Neutrophil (primary cell): ENCODE data around the gene DPEP2.
"Not testable (repeated sequence)": the region's sequence is repeated elsewhere in the genome, so short reads cannot be mapped to it uniquely, and the experiment has no call there.

Source experiments
- H3K27ac ChIP-seq: fragments of 200-600 bp; sonication (generic); 2 replicates; pipeline ENCODE4 v1.5.1; 2016; ENCODE audit warnings: mild to moderate bottlenecking, moderate library complexity
- H3K27me3 ChIP-seq: fragments of 200-600 bp; sonication (generic); 2 replicates; pipeline ENCODE4 v1.6.0; 2016; ENCODE audit warnings: mild to moderate bottlenecking
- H3K36me3 ChIP-seq: fragments of 200-600 bp; sonication (generic); 2 replicates; pipeline ENCODE4 v1.5.1; 2017
- H3K4me1 ChIP-seq, 2 experiments: fragments of 200-600 bp in 1 of 2; sonication (generic) in 1 of 2; 1 replicate in 1 of 2; 2 replicates in 1 of 2; pipeline versions ENCODE4 v1.5.1 to v1.6.1; 2013 to 2016; ENCODE audit warnings: low read depth in 1 of 2, low read length in 1 of 2, mild to moderate bottlenecking in 1 of 2, moderate library complexity in 1 of 2; ENCODE audit not compliant: control insufficient read depth in 1 of 2, insufficient read depth in 1 of 2
- H3K4me3 ChIP-seq, 2 experiments: fragments of 200-600 bp in 1 of 2; sonication (generic) in 1 of 2; 1 replicate in 1 of 2; 2 replicates in 1 of 2; pipeline ENCODE4 v1.5.1; 2013 to 2016; ENCODE audit warnings: low read depth in 1 of 2, low read length in 1 of 2, mild to moderate bottlenecking in 1 of 2, moderate library complexity in 1 of 2
- H3K9me3 ChIP-seq: fragments of 200-600 bp; sonication (generic); 2 replicates; pipeline ENCODE4 v1.5.1; 2016
- CTCF ChIP-seq: fragments of 200-600 bp; sonication (generic); IDR thresholded peaks from 2 replicates; pipeline ENCODE4 v1.5.1; 2016; ENCODE audit warnings: antibody characterized with exemption

The DPEP2 gene

GRCh38 chr16:68000450-68000849, 1.2 kb upstream of the DPEP2 start:
- Histone ChIP-seq H3K27me3 (no peaks in the 10 kb centered on the region), H3K9me3 (no peaks in the 10 kb centered on the region), H3K36me3 (peaks cover 18% of the 10 kb centered on the region), H3K4me3 (peak overlapping the region; percentile 74 to 84), H3K27ac (peak overlapping the region; percentile 100), H3K4me1 (peaks cover 90% of the 10 kb centered on the region in 2 experiments)
- no peak for TF ChIP-seq CTCF

- Histone ChIP-seq H3K9me3 (no peaks in the 10 kb centered on the region), H3K27ac (peak overlapping the region; percentile 100), H3K36me3 (peaks cover 22% of the 10 kb centered on the region), H3K4me1 (peaks cover 90% of the 10 kb centered on the region in 2 experiments), H3K4me3 (peak overlapping the region; percentile 74 to 84), H3K27me3 (no peaks in the 10 kb centered on the region)
- TF ChIP-seq CTCF, result no peak
Measured at GRCh38 chr16:67999985-68000384, 701 bp upstream of the DPEP2 start.

GRCh38 chr16:67998231-67998778, 979 bp downstream of the DPEP2 start:
- peaks cover 25% of the 10 kb centered on the region for H3K36me3 ChIP-seq
- not testable (repeated sequence) for H3K27me3 ChIP-seq, H3K9me3 ChIP-seq
- H3K27ac ChIP-seq, result peak overlapping the region; percentile 100
- peaks cover 82 to 86% of the 10 kb centered on the region in 2 experiments for H3K4me1 ChIP-seq
- peak overlapping the region; percentile 74 to 84 for H3K4me3 ChIP-seq

- Histone ChIP-seq H3K9me3 (no peaks in the 10 kb centered on the region), H3K4me3 (peak overlapping the region in 1 of 2 experiments; percentile 74), H3K4me1 (peaks cover 84 to 86% of the 10 kb centered on the region in 2 experiments), H3K36me3 (peaks cover 41% of the 10 kb centered on the region), H3K27me3 (no peaks in the 10 kb centered on the region), H3K27ac (peak overlapping the region; percentile 100)
- no peak for TF ChIP-seq CTCF
Measured at GRCh38 chr16:67996666-67997065, 2.6 kb downstream of the DPEP2 start.

- peak overlapping the region; percentile 100 for H3K27ac ChIP-seq
- H3K36me3 ChIP-seq, result peaks cover 53% of the 10 kb centered on the region
- no peak for TF ChIP-seq CTCF
- H3K4me1 ChIP-seq, result peaks cover 73% of the 10 kb centered on the region in 2 experiments
- no peaks in the 10 kb centered on the region for H3K9me3 ChIP-seq
- peak overlapping the region; percentile 12 to 77 for H3K4me3 ChIP-seq
- no peaks in the 10 kb centered on the region for H3K27me3 ChIP-seq
Measured at GRCh38 chr16:67995423-67995822, 3.9 kb downstream of the DPEP2 start.

GRCh38 chr16:67994040-67994408, 5.3 kb downstream of the DPEP2 start:
- H3K4me3 ChIP-seq, result peak overlapping the region; percentile 70 to 77

More at GRCh38 chr16:67994040-67994408, 5.3 kb downstream of the DPEP2 start:
- not testable (repeated sequence) for H3K27me3 ChIP-seq, H3K9me3 ChIP-seq
- H3K4me1 ChIP-seq, result peaks cover 62 to 70% of the 10 kb centered on the region in 2 experiments
- H3K36me3 ChIP-seq, result peaks cover 67% of the 10 kb centered on the region
- H3K27ac ChIP-seq, result peak overlapping the region; percentile 100
